IPS DF 6.9 (cell line): ENCODE measurements around the gene PRR19.

Experiments used
- DNase-seq: peaks from one replicate; pipeline ENCODE4 v3.0.0-alpha.2; 2013; ENCODE audit warnings: low read depth, low spot score
- H3K27ac ChIP-seq: one replicate; pipeline ENCODE4 v1.5.1; 2013; ENCODE audit warnings: low read length, control low read depth
- H3K27me3 ChIP-seq: 2 replicates; pipeline ENCODE4 v1.6.1; 2013; ENCODE audit warnings: mild to moderate bottlenecking, low read length; ENCODE audit not compliant: control insufficient read depth, insufficient read depth
- H3K36me3 ChIP-seq: 2 replicates; pipeline ENCODE4 v1.6.1; 2013; ENCODE audit warnings: low read length; ENCODE audit not compliant: control insufficient read depth, insufficient read depth
- H3K4me1 ChIP-seq: 2 replicates; pipeline ENCODE4 v1.6.1; 2013; ENCODE audit warnings: low read length; ENCODE audit not compliant: control insufficient read depth, insufficient read depth
- H3K4me3 ChIP-seq: 2 replicates; pipeline ENCODE4 v1.5.1; 2013; ENCODE audit warnings: mild to moderate bottlenecking, low read length
- H3K9me3 ChIP-seq: 2 replicates; pipeline ENCODE4 v1.6.1; 2013; ENCODE audit warnings: low read length, inconsistent platforms; ENCODE audit not compliant: control insufficient read depth, insufficient read depth
- WGBS: extraction: QIAGEN DNeasy Blood & Tissue Kit; methylation state at CpG from one replicate; pipeline ENCODE4 v1.1.7; 2013; ENCODE audit warnings: mixed read lengths, missing lambda C conversion rate; ENCODE audit not compliant: insufficient read length, insufficient coverage; 5-methylcytosine and 5-hydroxymethylcytosine counted together

PRR19 gene

DNA sequence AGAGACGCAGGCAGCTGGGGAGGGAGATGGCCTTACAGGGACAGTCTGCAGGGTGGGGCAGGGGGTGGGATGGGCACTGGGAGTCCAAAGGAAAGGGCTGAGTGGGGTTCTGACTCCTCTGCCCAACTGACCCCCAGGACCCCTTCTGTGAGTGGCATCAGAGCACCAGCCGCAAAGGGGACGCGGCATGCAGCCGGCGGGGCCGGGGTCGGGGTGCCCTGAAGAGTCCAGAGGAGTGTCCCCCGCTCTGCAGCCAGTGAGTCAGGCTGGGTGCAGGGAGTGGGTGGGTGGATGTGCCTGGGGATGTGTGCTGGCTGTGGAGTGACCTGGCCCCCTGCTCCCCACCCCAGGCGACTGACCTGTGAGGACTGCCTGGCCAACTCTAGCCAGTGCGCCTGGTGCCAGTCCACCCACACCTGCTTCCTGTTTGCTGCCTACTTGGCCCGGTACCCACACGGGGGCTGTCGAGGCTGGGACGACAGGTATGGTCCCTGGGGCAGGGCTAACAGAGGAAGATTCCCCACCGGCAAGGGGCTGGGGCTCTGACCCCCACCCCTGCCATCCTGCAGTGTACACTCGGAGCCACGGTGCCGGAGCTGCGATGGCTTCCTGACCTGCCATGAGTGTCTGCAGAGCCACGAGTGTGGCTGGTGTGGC lies 49.3 kb downstream of the PRR19 start:
- Histone ChIP-seq H3K9me3 (no peaks in the 10 kb centered on the region), H3K27me3 (no peaks in the 10 kb centered on the region), H3K4me1 (no peaks in the 10 kb centered on the region; the same call in 1 of the 2 replicates), H3K4me3 (no peak overlapping the region), H3K36me3 (peaks cover 6% of the 10 kb centered on the region; the same call in 1 of the 2 replicates), H3K27ac (no peak overlapping the region)
- no CpG with 5 or more reads among the region's 21 CpGs for WGBS
- DNase-seq, result no peak

DNA sequence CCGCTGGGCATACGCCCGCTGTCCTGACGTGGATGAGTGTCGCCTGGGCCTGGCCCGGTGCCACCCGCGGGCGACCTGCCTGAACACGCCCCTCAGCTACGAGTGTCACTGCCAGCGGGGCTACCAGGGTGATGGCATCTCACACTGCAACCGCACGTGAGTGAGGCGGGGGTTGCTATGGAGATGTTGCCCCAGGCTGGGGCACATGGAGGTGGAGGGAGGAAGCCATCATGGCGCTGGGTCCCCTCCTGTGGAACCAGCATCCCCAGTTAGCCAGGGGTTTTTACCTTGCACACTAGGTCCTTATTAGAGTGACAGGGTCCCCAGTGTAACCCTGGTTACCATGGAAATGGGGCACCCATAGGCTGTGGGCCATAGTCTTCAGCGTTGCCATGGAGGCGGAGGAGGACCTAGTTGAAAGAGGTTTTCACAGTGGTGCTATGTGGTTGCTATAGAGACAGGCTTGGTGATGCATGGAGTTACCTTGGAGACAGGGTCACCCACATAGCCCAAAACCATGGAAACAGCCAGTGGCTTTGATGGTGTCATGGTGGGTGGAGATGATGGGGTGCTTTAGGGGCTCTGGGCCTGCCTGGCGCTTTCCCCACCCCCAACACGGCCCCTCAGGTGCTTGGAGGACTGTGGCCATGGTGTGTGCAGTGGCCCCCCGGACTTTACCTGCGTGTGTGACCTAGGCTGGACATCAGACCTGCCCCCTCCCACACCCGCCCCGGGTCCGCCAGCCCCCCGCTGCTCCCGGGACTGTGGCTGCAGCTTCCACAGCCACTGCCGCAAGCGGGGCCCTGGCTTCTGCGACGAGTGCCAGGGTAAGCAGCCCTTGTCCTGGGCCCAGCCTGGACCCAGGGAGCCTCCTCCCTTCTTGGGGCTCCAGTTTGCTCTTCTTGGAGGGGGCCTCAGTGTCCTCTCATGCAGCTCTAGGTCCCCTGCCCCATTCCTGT lies 50.6 kb downstream of the PRR19 start:
- Histone ChIP-seq H3K4me3 (no peak overlapping the region), H3K4me1 (no peaks in the 10 kb centered on the region; the same call in 1 of the 2 replicates), H3K27me3 (no peaks in the 10 kb centered on the region), H3K36me3 (peaks cover 13% of the 10 kb centered on the region; the same call in 1 of the 2 replicates), H3K9me3 (no peaks in the 10 kb centered on the region), H3K27ac (no peak overlapping the region)
- WGBS, result no CpG with 5 or more reads among the region's 31 CpGs
- DNase-seq, result no peak

DNA sequence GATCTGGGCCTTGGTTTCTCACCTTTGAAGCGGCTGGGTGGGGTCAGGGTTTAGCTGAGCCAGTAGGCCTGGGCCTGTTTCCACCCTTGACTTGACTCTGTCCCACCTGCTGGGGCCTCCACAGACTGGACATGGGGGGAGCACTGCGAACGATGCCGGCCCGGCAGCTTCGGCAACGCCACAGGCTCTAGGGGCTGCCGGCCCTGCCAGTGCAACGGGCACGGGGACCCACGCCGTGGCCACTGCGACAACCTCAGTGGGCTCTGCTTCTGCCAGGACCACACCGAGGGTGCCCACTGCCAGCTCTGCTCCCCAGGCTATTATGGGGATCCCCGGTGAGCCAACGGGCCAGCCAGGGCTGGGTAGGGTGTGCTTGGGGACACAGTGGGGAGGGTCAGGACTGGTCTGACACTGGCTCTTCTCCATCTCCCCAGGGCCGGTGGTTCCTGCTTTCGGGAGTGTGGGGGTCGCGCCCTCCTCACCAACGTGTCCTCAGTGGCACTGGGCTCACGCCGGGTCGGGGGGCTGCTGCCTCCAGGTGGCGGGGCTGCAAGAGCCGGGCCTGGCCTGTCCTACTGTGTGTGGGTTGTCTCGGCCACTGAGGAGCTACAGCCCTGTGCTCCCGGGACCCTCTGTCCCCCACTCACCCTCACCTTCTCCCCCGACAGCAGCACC lies 51.5 kb downstream of the PRR19 start:
- Histone ChIP-seq H3K36me3 (peaks cover 13% of the 10 kb centered on the region; the same call in 1 of the 2 replicates), H3K4me3 (no peak overlapping the region), H3K27ac (no peak overlapping the region), H3K27me3 (no peaks in the 10 kb centered on the region), H3K9me3 (no peaks in the 10 kb centered on the region), H3K4me1 (no peaks in the 10 kb centered on the region)
- DNase-seq, result no peak
- WGBS, result no CpG with 5 or more reads among the region's 29 CpGs

DNA sequence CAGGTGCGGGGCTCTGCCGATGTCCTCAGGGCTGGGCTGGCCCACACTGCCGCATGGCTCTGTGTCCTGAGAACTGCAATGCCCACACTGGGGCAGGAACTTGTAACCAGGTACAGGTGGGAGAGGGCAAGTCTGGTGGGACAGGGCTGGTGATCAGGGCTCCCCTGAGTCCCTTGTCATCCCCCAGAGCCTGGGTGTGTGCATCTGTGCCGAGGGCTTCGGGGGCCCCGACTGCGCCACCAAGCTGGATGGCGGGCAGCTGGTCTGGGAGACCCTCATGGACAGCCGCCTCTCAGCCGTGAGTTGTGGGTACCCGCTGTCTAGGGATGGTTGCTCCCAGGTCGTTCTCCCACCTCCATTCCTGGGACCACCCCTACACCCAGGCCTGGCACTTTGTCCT lies 54.0 kb downstream of the PRR19 start:
- H3K36me3 ChIP-seq, result peaks cover 11% of the 10 kb centered on the region; the same call in 1 of the 2 replicates
- H3K4me3 ChIP-seq, result no peak overlapping the region
- WGBS, result no CpG with 5 or more reads among the region's 12 CpGs
- H3K27me3 ChIP-seq, result no peaks in the 10 kb centered on the region
- DNase-seq, result no peak
- H3K27ac ChIP-seq, result no peak overlapping the region
- no peaks in the 10 kb centered on the region for H3K4me1 ChIP-seq
- no peaks in the 10 kb centered on the region for H3K9me3 ChIP-seq

DNA sequence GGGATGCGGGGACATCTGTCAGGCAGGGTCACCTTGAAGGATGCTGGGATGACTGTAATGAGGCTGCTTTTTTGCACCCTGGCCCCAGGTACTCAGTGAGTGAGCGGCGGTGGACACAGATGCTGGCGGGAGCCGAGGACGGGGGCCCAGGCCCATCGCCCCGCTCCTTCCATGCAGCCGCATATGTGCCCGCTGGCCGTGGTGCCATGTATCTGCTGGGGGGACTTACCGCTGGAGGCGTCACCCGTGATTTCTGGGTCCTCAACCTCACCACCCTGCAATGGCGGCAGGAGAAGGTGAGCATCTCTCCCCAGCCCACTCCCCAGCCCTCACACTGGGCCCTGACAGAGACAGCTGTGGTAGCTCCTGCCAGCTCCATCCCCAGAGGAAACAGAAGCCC lies 54.8 kb downstream of the PRR19 start:
- Histone ChIP-seq H3K27me3 (no peaks in the 10 kb centered on the region), H3K4me3 (no peak overlapping the region), H3K36me3 (peaks cover 11% of the 10 kb centered on the region; the same call in 1 of the 2 replicates), H3K4me1 (no peaks in the 10 kb centered on the region), H3K27ac (no peak overlapping the region), H3K9me3 (no peaks in the 10 kb centered on the region)
- DNase-seq, result no peak
- no CpG with 5 or more reads among the region's 15 CpGs for WGBS

DNA sequence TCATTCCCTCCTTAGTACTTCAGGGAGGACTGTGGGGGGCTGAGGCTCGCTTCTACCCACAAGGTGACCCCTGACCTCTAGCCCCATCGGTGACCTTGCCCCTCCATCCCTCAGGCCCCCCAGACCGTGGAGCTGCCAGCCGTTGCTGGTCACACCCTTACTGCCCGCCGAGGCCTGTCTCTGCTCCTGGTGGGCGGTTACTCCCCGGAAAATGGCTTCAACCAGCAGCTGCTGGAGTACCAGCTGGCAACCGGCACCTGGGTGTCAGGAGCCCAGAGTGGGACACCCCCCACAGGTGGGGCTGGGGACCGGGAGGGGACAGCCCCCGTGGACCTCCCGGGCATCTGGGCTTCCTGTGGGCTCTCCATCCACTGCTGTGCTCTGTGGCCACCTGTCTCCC lies 55.4 kb downstream of the PRR19 start:
- no peak overlapping the region for H3K27ac ChIP-seq
- DNase-seq, result no peak
- H3K4me1 ChIP-seq, result no peaks in the 10 kb centered on the region
- WGBS, result no CpG with 5 or more reads among the region's 12 CpGs
- H3K27me3 ChIP-seq, result no peaks in the 10 kb centered on the region
- H3K9me3 ChIP-seq, result no peaks in the 10 kb centered on the region
- H3K4me3 ChIP-seq, result no peak overlapping the region
- peaks cover 11% of the 10 kb centered on the region; the same call in 1 of the 2 replicates for H3K36me3 ChIP-seq
